Activated CD4-positive, alpha-beta T cell treated with anti-CD3 and anti-CD28 coated beads for 4 hours (primary cell): Measurements from ENCODE around the gene KCNH1.

ENCODE experiments used
- DNase-seq, 2 donors: peaks; one replicate each; pipeline ENCODE4 v3.0.0-alpha.2; 2020

The KCNH1 gene

DNA sequence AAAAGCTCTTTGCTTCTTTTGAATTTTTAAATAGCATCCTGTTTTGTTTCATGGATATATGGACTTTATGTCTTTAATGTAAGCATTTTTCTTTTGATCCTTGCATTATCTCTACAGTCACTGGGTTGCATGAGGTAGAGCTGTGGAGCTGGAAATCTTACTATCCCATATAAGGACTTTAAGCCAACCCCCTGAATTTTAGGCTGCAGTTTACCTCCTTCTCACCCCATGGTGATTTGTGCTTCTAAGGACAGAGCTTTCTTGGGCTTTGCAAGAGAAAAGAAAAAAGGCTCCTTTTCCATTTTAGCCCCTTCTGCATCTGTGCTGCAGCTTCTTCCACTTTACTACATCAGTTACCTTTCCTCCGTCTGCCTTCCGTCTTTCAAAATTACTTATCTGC lies 431.4 kb downstream of the KCNH1 start:
- DNase-seq = no peak

DNA sequence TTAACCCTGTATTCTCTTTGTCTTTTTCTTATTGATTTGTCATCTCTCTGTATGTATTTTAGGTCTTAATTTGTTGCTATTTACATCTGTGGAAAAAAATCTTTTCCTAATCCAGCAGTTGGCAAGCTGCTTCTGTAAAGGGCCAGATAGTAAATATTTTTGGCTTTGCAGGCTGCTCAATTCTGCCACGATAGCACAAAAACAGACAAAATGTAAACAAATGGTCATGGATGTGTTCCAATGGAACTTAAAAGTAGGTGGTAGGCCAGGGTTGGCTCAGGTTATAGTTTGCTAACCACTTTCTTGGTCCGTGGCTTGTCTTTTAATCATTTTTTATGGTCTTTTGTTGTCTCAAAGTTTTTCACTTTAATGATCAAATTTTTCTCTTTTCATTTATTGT lies 433.4 kb downstream of the KCNH1 start:
- no peak for DNase-seq

DNA sequence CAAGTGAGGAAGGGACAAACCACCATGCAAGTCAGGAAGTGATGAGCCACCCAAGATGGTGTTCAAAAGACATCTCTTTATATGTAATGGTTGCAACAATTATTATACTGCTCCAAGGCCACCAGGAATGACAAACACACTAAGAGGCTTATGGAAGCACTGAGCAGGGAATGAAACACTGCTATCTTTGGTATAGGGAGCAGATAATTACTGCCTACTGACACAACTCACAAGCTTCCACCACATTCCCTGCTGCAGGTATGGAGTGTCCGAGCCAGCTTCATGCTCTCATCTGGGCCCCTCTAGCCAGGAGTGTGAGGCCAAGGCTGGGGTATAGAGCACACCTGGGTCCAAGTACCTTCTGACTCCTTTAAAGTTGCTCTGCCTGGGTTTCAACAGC lies 433.9 kb downstream of the KCNH1 start:
- DNase-seq = no peak

DNA sequence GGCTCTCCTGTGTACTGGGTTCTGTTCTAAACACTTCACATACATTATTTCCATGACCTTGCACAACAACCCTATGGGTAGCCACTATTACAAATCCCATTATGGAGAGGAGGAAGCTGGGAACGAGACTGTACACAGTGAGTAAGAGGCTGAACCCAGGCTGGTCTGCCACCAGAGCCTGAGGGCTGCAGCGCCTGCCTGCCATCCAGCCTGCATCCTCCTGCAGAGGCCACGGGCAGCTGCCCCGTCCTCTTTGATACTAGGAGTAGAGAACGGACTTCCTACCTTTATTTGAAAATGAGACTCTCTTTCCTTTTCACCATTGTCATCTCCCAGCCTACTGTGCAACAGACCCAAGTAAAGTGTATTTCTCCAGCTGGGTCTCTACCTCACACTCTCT lies 435.3 kb downstream of the KCNH1 start:
- no peak for DNase-seq

DNA sequence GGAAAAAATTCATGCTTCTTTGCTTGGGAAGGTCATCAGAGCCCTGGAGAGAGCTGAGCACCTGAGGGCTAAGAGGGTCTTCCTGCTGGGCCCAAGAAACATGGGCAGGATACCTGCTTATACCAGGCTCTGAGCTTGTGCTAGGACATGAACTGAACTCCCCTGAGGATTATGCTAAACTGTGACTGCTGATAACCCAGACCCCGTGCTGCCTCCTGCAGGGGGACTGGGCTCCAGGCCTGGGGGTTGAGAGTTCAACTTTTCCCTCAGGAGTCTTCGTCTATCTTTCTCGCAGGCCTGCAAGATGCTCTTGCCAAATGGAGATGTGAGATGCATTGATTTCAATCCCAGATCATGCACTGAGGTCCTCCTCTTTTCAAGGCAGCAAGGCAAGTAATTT lies 436.8 kb downstream of the KCNH1 start:
- no peak for DNase-seq

DNA sequence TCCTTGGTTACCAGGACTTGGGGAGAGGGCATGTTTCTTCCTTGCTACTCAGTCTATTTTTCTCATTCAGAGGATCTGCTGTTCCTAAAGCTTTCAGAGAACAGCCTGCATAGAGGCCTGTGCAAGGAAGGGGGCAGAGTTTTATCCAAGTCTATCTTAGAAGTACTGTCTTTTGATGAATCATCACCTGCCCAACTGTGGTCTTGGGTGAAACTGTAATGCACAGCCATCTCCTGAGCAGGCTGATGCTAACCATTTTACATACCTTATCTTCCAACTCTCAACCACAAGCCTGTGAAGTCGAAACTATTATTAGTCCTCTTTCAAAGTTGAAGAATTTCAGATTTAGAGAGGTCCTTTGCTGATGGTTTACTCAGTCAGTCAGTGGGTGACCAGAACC lies 437.2 kb downstream of the KCNH1 start:
- DNase-seq = no peak

DNA sequence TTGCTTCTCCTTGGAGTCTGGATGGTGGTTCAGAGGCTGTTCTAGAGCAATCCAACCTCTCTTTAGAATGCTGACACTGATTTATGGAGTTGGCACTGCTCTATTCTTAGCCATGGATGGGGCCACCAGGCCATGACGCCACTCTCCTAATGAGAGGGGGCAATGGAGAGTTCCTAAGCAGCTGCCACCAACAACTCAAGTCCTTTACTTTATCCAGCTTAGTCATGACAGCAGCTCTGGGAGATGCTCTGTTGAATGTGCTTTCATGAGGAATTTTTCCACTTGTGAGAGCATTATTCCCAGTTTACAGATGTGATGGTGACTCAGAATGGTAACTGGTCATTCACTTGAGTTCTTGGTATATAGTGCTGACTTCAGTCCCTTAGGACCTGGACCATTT lies 438.9 kb downstream of the KCNH1 start:
- no peak for DNase-seq

DNA sequence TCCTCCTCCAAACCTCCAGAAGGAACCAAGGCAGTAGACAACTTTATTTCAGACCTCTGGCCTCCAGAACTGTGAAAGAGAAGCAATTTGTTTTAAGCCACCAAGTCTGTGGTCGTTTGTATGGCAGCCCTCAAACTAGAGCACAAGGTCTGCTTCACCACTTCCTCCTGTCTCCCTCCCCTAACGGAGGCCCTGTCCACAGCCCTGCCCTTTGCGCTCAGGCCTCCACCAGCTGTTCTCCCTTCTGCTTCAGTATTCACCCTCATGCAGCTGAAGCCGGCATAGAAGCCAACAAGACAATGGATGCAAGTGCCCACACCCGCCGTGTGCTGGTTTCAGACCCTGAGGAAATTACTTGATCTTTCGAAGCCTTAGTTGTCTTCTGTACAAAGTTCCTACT lies 441.2 kb downstream of the KCNH1 start:
- no peak for DNase-seq

DNA sequence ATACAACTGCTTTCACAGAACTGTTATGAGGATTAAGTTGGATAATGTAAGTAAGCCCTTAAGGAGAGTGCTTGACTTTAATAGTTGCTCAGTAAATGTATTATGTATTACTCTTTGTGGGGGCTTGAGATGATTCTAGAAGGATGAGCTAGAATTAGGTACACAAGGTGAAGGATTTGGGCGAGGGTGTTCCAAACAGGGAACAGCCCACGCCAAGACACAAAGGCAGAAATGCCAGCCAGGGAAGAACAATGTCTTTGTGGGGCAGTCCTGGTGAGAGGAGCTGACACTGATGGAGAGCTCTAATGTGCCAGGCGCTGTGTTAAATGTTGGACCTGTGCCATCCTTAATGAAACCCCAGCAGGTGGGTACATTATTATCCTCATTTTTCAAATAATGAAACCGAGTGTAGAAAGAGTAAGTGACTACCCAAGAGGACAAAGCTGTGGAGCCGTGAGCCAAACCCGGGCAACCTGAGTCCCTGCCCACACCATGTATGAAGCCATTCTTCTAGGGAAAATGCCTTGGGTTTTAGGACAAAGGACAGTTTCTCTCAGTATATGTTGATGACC lies 442.8 kb downstream of the KCNH1 start:
- DNase-seq = no peak

DNA sequence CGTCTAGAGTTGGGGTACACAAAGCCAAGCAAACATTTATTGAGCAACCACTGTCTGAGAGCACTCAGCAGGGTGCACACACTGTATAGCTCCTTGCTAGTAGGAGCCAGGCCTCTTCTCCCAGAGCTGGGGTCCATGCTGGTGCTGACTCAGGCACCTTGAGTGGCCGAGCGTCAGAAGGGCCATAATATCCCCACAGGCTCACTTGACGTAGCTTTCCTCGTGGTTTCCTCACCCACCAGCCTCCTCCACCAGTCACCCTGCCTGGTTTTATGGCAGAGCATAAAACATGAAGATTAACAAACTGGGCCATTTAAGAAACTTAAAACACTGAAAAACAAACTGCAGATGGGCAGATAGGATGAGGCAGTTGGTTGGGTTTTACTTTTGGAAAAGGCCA lies 443.7 kb downstream of the KCNH1 start:
- DNase-seq = no peak

DNA sequence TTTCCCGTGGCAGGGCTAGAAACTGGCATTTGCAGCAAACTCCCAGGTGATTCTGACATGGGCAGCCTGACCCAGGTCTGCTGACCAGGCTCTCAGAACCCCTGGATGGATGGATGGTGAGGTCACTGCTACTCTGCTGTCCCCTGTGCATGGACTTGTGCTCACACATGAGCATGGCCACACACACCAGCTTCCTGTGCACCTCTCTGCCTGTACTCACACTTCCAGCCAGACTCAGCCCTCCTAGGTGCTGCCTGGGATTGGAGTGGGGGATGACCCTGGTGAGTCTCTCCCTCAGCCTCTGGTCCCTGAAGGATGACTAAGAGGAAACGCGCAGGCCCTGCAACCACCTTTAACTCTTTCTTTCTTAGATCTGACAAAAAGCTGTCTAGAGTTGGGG lies 444.1 kb downstream of the KCNH1 start:
- DNase-seq = no peak

DNA sequence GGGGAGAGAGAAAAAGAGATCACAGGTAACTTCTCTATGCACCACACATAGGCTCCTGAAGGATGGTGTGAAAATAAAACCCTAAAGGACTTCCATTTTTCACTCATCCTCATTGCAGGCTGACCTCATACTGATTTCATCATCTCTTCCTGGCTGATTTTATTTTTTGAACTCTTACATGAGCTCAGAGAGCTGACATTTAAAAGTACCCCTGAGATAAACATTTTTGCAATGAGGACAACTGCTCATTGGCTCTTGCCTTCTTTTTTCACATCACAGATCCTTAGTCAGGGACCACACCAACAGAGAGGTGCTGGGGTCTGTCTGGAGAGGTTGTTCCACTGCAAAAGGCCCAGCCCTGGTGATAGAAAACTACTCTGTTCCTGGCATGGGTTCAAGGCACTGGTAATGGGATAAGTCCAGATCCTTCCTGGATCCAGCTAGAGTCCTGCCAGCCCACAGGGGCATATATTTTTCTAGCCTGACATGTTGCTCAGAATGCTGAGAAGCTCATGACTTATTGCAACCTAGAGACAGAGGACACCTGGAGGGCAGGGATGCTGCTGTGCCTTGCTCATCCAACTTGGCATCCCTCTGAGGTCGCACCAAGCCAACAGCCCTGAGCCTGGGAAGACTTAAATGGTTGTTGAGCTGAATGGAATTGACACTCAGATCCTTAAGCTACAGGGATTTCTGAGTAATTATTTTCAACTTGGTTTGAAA lies 445.3 kb downstream of the KCNH1 start:
- no peak for DNase-seq

DNA sequence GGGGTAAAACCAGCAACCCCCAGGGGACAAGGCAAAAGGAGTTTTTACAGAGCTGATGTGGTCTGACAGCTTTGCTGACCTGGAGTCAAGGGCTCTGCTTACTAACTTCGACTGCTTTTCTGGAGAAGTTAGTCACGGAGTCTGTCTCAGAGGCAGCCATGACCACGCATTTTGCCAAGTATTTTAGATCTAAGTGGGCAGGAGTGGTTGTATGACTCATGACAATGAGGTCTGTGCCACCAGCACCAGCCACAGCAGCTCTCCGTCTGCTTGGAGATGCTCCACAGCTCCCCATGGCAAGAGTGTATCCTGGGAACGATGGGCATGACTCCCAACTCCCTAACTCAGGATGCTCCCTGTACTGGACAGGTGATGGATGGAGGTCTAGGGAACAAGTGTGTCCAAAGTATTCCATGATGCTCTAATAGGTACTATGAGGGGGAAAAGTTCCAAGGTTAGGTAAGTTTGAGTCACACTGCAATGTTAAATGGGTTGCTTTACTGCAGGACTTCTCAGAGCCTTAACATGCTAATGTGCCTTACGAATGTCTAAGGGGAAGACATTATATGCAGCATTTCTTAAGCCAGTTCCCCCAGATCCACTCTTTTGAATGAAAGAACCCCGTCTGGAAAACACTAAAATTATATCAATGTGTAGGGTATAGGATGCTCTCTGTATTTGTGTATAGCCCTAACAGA lies 446.2 kb downstream of the KCNH1 start:
- no peak for DNase-seq

DNA sequence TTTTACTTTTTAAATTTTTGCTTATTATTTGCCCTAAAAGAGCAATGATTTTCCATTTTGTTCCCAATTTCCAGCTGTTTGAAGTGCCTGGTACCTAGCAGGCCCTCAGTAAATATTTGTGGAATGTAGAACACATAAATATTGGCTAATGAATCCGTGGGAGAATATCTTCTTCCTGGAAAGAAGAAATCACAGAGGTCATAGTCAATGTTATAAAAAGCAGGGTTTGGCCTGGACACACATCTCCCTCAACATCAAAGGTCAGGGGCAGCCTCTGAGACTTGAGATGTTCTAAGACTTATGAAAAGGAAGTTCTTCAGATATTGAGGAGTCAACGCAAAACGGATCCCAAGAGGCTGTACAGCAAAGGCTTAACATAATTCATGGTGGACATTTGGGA lies 447.1 kb downstream of the KCNH1 start:
- DNase-seq = no peak

DNA sequence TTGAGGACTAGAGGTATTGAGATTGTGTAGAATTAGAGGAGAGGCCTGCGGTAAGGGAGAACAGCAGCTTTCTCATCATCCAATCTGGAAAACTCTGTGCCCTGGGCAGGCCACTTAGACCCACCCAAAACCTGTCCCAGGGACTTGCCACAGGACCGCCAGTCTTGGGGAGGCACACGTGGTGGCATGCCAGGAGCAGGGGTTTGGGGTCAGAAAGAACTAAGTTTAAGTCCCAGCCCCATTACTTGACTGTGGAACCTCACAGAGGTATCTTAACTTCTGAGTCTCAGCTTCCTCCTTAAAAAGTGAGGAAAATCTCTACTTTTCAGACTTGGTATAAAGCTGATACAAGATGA lies 448.7 kb downstream of the KCNH1 start:
- no peak for DNase-seq

DNA sequence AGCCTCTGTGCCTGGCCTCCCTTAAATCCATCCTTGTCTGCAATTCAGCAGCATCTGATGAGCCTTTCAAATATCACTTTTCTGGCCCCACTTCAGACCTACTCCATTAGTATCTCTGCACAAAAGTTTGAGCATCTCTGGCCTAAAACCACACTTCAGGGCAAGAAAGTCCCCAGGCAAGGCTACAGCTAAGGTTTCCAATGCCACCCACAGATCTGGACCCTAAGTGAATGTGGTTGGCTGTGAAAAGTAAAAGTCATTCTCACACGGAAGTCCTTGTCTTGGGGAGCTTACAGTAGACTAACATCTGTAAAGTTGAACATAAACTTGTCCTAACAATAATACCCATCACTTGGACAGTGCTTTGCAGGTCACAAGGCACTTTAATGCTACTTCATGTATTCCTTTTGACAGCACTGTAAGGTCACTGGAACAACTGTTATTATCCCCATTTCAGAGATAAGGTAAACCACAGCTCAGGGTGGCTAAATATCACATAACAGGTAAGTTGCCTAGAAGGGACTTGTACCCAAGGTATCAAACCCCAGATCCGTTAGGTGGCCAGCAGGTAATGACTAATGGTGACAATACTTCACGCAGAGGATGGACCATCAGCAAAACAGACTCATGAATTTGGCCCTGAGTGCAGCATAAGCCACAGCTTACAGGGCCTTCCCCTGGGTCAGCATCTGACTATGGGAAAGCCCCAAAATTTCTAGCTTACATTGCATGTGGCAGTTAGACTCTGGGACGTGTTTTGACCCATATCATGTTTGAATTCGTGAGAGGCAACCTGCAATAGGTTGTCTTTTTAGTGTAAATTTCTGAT lies 449.3 kb downstream of the KCNH1 start:
- no peak for DNase-seq

DNA sequence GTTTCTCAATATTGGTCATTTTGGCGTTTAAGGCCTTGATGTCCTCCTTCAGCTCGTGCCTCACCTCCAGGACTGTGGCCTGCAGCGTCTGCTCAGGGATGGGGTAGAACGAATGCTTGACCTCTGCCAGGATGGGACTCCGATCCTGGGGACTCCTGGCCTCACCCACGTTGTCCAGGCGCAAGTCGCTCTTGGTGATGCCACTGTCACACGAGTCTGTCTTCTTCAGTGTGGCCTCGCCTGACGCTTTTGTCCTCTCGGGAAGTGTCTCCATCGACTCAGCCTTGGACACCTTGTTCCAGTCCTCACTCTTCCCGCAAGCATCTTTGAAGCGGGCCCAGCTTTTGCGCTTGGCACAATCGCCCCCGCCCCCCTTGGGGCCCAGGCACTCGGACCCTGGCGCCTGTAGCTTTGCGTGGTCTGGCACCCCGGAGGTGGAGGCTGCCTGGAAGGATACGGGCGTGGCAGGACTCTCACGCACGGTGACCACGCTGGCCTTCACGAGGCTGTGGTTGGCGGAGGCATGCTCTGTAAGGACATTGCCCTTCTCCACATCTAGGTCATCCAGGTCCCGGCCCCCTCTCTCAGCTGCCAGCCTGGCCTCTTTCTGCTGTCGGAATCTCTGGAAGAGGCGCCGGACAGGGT lies 450.4 kb downstream of the KCNH1 start:
- DNase-seq = no peak

DNA sequence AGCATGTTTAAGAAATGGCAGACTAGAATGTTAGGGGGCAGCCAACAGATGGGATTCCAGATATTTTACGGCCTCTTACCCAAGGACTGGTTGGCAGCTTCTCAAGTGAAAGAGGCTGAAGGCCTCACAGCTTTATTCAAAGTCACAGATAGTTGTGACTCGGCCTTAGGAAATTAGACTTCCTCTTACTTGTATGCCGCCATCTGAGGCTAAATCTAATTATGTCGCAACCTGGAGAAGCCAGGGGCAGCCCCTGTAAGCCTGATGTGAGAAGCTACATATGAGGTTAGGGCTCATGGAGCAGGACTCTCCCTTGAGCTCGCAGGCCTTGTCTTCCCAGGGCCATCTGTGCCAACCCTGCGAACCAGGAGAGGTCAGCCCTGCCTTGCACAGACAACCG lies 452.8 kb downstream of the KCNH1 start:
- DNase-seq = no peak

DNA sequence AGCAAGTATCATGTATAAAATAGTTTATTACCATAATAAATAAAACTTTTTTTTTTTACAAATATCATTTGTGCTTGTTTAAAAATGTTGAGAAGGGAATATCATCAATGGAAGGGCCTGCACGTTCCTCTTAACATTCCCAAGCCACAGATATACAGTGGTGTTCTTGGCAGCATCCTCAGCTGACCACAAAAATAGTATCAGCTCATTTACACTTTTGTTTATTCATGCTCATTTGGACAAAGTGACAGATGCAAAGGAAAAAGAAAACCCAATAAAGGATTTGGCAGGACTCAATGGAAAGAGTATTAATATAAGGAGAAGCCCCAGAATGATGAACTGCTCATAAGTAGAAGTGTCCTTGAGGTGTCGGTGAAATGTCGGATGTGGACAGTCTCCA lies 455.6 kb downstream of the KCNH1 start:
- DNase-seq = no peak

DNA sequence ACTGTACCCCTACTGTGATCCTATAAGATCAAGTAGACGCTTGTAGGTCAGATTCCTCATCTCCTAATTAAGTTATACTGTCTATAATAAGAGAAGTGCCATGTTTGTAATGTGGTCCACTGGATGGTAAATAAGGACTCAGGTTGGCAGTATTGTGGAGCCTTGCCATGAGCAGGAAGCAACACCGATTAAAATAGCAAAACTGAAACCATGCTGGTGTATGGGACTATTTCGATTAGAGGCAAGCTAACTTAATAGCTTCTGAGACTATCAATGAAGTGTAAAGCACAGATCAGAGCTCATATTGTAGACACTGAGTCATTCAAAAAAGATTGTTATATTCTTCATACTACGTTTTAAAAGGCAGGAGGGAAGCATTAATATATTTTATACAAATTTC lies 456.4 kb downstream of the KCNH1 start:
- DNase-seq = no peak

DNA sequence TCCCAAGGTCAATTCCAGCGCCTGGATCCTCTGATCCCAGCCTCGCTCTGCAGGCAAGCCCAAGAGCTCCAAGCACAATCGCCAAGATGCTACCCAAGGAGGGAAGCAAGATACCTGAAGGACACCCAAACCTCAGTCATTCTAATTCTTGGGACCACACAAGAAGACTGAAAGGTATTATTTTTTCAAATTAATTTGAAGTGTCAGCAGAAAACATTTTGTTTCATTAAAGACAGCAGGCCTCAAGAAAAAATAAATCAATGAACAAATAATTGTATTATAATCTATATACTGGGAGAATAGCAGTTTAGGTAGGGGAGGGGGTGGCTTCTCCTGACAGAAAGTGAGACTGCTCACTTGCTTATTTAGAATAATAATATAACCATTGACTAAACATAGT lies 457.4 kb downstream of the KCNH1 start:
- DNase-seq = no peak

DNA sequence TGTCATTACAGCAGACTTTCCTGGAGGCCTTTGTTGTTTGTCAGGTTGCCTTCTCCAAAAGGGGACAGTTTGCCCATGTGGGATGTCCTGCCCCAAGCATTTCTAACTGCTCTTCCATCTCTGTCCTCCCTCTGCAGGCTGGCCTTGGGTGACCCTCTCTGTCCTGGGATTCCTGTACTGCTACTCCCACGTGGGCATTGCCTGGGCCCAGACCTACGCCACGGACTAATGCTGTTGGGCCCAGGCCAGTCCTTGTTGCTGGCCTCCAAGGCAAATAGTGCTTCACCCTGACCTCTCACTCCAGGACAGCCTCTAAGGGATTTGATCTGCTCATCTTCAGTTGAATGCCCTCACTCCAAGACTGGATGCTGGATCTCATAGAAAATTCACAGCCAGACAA lies 459.8 kb downstream of the KCNH1 start:
- DNase-seq = no peak

DNA sequence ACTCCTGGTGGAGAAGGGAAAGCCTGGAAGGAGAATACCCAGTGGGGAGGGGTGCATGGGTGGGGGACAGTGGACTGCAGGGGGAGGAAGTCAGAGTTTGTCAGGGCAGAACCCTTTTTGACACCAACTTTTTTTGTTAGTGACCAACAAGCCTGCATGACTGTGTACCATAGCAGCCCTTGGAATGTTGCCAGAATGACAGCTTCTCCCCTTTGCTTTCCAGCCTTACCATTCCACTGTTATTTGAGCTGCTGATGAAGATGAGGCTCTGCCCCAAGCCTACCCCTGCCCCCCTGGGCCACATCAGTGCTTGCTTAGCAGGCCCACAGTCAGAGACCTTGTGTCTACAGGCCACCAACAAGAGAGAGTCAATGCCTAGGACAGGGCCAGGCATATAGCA lies 464.0 kb downstream of the KCNH1 start:
- no peak for DNase-seq
